HepG2 (cell line): ENCODE data around the gene CYP2J2. TPM values are rescaled to one million over a fixed set of nuclear protein-coding genes. Genes with fewer than 3 reads are reported as not detected.
A peak's percentile ranks its signal among the peaks of the same experiment; 100 is the strongest.

Experiments
- ATF1 ChIP-seq: IDR thresholded peaks from 2 replicates; pipeline ENCODE4 v1.6.1; 2016; ENCODE audit warnings: mild to moderate bottlenecking, control low read depth
- GATAD2A ChIP-seq: IDR thresholded peaks from 2 replicates; pipeline ENCODE4 v1.6.1; 2016
- GFI1 ChIP-seq: sonication (generic); formaldehyde crosslinking; IDR thresholded peaks from 2 replicates; pipeline ENCODE4 v1.5.0; 2020; ENCODE audit warnings: missing genetic modification reagents, mild to moderate bottlenecking, borderline replicate concordance
- HNF4G ChIP-seq, 2 experiments: sonication (generic) in 1 of 2; formaldehyde crosslinking in 1 of 2; IDR thresholded peaks; 2 replicates each; pipeline versions ENCODE4 v1.4.0 to v1.6.1; 2011 to 2020; ENCODE audit warnings: borderline replicate concordance in 2 of 2, low read depth in 2 of 2, mild to moderate bottlenecking in 2 of 2, low read length in 1 of 2, missing genetic modification reagents in 1 of 2, moderate library complexity in 1 of 2
- MTA3 ChIP-seq: sonication (generic); formaldehyde crosslinking; IDR thresholded peaks from 2 replicates; pipeline ENCODE4 v1.4.0; 2020; ENCODE audit warnings: missing genetic modification reagents
- NCOR1 ChIP-seq: fragments of 200-600 bp; sonication (generic); IDR thresholded peaks from 2 replicates; pipeline ENCODE4 v1.7.0; 2017; ENCODE audit warnings: antibody characterized with exemption, low read length, borderline replicate concordance
- NONO ChIP-seq, 2 experiments: fragments of 450-650 bp in 1 of 2; sonication (generic) in 1 of 2; formaldehyde crosslinking in 1 of 2; IDR thresholded peaks in 1 of 2; conservative IDR thresholded peaks in 1 of 2; 2 replicates each; pipeline versions ENCODE4 v1.6.1 to v1.8.0; 2017 to 2022; ENCODE audit warnings: mild to moderate bottlenecking in 1 of 2, missing genetic modification reagents in 1 of 2, moderate library complexity in 1 of 2
- NR2F2 ChIP-seq: IDR thresholded peaks from 2 replicates; pipeline ENCODE4 v1.6.1; 2012; ENCODE audit warnings: low read depth, inconsistent platforms, borderline replicate concordance
- TCF12 ChIP-seq, 2 experiments: fragments of 450-650 bp in 1 of 2; sonication (generic) in 1 of 2; formaldehyde crosslinking in 1 of 2; IDR thresholded peaks; 2 replicates each; pipeline versions ENCODE4 v1.6.1 to v1.8.0; 2017 to 2022; ENCODE audit warnings: antibody characterized with exemption in 1 of 2, mild to moderate bottlenecking in 1 of 2, missing genetic modification reagents in 1 of 2, moderate library complexity in 1 of 2
- ZNF34 ChIP-seq: sonication (generic); formaldehyde crosslinking; IDR thresholded peaks from 2 replicates; pipeline ENCODE4 v1.4.0; 2020; ENCODE audit warnings: mild to moderate bottlenecking, missing genetic modification reagents, borderline replicate concordance
- ZNF607 ChIP-seq: sonication (generic); formaldehyde crosslinking; IDR thresholded peaks from 2 replicates; pipeline ENCODE4 v1.5.1; 2020; ENCODE audit warnings: missing genetic modification reagents, mild to moderate bottlenecking, borderline replicate concordance
- ZNF772 ChIP-seq: sonication (generic); formaldehyde crosslinking; IDR thresholded peaks from 2 replicates; pipeline ENCODE4 v1.5.0; 2020; ENCODE audit warnings: mild to moderate bottlenecking, missing genetic modification reagents
- polyA plus RNA-seq, 8 experiments: library from polyadenylated mRNA; depleted of rRNA in 3 of 8; stranded (reverse) in 7 of 8; unstranded in 1 of 8; fragments of >200 nt; fragmentation: Illumina TruSeq in 4 of 8; extraction: Trizol in 4 of 8; gene quantifications; 2 replicates each; pipeline versions ENCODE4 v1.2.1 to v1.2.3, GENCODE V29; 2011 to 2016; ENCODE audit warnings: low read depth in 4 of 8, missing spikeins in 1 of 8, mixed read lengths in 1 of 8; ENCODE audit not compliant: insufficient read depth in 1 of 8
- total RNA-seq, 5 experiments: library from RNA; depleted of rRNA; stranded (reverse); fragments of >200 nt; fragmentation: Illumina TruSeq; extraction: Trizol; gene quantifications; 2 replicates each; pipeline ENCODE4 v1.2.3, GENCODE V29; 2016; ENCODE audit warnings: low read depth in 1 of 5
- TF ChIP-seq, protein P1 (sequence below): sonication (generic); formaldehyde crosslinking; IDR thresholded peaks from 2 replicates; pipeline ENCODE4 v1.5.0; 2020; ENCODE audit warnings: mild to moderate bottlenecking, missing genetic modification reagents
- TF ChIP-seq, protein P2 (sequence below): sonication (generic); formaldehyde crosslinking; IDR thresholded peaks from 2 replicates; pipeline ENCODE4 v1.4.0; 2020; ENCODE audit warnings: missing genetic modification reagents, borderline replicate concordance
- TF ChIP-seq, protein P3 (sequence below): sonication (generic); formaldehyde crosslinking; IDR thresholded peaks from 2 replicates; pipeline ENCODE4 v1.4.0; 2020; ENCODE audit warnings: missing genetic modification reagents
- TF ChIP-seq, protein P4 (sequence below): sonication (generic); formaldehyde crosslinking; IDR thresholded peaks from 2 replicates; pipeline ENCODE4 v1.5.1; 2020; ENCODE audit warnings: mild to moderate bottlenecking, missing genetic modification reagents, borderline replicate concordance

The CYP2J2 gene
- total and polyA plus RNA-seq, 2 of the 13 experiments (the other 11 are each of a cell fraction or from before 2014, with no cell fraction given), result 2.1 to 5.9 TPM

DNA sequence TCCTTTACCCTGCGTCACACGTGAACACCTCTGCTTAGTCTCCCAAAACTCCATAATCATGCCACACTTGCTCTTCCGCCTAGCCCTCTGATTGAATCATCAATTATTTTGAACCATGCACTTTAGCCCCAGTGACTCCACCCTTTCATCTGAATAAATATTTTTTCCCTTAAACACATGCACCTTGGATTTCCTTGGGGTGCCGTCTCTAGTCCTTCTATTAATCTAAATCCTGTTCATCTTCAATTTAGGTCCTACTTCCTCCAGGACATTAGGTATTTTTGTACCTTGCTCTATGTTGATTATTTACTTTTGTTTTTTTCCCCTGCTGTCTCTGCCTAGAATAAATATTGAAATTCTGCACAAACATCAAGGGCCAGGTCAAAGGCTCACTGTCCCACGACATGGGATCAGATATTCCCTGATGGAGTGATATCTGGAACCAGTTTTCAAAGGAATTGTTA, 9.8 kb upstream of the CYP2J2 start (continued):
- TF ChIP-seq, protein P1, sequence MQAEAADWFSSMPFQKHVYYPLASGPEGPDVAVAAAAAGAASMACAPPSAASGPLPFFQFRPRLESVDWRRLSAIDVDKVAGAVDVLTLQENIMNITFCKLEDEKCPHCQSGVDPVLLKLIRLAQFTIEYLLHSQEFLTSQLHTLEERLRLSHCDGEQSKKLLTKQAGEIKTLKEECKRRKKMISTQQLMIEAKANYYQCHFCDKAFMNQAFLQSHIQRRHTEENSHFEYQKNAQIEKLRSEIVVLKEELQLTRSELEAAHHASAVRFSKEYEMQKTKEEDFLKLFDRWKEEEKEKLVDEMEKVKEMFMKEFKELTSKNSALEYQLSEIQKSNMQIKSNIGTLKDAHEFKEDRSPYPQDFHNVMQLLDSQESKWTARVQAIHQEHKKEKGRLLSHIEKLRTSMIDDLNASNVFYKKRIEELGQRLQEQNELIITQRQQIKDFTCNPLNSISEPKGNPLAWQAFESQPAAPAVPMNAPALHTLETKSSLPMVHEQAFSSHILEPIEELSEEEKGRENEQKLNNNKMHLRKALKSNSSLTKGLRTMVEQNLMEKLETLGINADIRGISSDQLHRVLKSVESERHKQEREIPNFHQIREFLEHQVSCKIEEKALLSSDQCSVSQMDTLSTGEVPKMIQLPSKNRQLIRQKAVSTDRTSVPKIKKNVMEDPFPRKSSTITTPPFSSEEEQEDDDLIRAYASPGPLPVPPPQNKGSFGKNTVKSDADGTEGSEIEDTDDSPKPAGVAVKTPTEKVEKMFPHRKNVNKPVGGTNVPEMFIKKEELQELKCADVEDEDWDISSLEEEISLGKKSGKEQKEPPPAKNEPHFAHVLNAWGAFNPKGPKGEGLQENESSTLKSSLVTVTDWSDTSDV (CRISPR knock-in tag), result no peak
- TF ChIP-seq TCF12 (IDR thresholded peaks at IDR 0.05) (no peak), TCF12 (CRISPR knock-in tag; IDR thresholded peaks at IDR 0.05) (no peak), NR2F2 (peak; percentile 96), NONO (IDR thresholded peaks at IDR 0.05) (no peak), NONO (CRISPR knock-in tag; conservative IDR thresholded peaks at IDR 0.05) (peak; percentile 40; the same call in 1 of the 2 replicates), MTA3 (CRISPR knock-in tag) (no peak), ZNF772 (CRISPR knock-in tag) (peak; percentile 56; the same call in 1 of the 2 replicates), NCOR1 (peak; percentile 94), HNF4G (IDR thresholded peaks at IDR 0.05; ENCODE audit: borderline replicate concordance, low read depth, low read length) (no peak; the same call in 1 of the 2 replicates), HNF4G (CRISPR knock-in tag; IDR thresholded peaks at IDR 0.05; ENCODE audit: borderline replicate concordance, low read depth) (peak; percentile 69; the same call in 1 of the 2 replicates), ZNF607 (CRISPR knock-in tag) (peak; percentile 72; the same call in 1 of the 2 replicates), ZNF34 (CRISPR knock-in tag) (no peak), ATF1 (no peak; the same call in 1 of the 2 replicates), GFI1 (CRISPR knock-in tag) (peak; percentile 54; the same call in 1 of the 2 replicates), GATAD2A (CRISPR knock-in tag) (peak; percentile 74; the same call in 1 of the 2 replicates)
- TF ChIP-seq, protein P2, sequence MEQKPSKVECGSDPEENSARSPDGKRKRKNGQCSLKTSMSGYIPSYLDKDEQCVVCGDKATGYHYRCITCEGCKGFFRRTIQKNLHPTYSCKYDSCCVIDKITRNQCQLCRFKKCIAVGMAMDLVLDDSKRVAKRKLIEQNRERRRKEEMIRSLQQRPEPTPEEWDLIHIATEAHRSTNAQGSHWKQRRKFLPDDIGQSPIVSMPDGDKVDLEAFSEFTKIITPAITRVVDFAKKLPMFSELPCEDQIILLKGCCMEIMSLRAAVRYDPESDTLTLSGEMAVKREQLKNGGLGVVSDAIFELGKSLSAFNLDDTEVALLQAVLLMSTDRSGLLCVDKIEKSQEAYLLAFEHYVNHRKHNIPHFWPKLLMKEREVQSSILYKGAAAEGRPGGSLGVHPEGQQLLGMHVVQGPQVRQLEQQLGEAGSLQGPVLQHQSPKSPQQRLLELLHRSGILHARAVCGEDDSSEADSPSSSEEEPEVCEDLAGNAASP (CRISPR knock-in tag), result 0 out of 2 replicates have a peak, but pooled peaks have one; percentile 34
- TF ChIP-seq, protein P3, sequence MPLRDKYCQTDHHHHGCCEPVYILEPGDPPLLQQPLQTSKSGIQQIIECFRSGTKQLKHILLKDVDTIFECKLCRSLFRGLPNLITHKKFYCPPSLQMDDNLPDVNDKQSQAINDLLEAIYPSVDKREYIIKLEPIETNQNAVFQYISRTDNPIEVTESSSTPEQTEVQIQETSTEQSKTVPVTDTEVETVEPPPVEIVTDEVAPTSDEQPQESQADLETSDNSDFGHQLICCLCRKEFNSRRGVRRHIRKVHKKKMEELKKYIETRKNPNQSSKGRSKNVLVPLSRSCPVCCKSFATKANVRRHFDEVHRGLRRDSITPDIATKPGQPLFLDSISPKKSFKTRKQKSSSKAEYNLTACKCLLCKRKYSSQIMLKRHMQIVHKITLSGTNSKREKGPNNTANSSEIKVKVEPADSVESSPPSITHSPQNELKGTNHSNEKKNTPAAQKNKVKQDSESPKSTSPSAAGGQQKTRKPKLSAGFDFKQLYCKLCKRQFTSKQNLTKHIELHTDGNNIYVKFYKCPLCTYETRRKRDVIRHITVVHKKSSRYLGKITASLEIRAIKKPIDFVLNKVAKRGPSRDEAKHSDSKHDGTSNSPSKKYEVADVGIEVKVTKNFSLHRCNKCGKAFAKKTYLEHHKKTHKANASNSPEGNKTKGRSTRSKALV (CRISPR knock-in tag), result peak; percentile 39; the same call in 1 of the 2 replicates
- TF ChIP-seq, protein P4, sequence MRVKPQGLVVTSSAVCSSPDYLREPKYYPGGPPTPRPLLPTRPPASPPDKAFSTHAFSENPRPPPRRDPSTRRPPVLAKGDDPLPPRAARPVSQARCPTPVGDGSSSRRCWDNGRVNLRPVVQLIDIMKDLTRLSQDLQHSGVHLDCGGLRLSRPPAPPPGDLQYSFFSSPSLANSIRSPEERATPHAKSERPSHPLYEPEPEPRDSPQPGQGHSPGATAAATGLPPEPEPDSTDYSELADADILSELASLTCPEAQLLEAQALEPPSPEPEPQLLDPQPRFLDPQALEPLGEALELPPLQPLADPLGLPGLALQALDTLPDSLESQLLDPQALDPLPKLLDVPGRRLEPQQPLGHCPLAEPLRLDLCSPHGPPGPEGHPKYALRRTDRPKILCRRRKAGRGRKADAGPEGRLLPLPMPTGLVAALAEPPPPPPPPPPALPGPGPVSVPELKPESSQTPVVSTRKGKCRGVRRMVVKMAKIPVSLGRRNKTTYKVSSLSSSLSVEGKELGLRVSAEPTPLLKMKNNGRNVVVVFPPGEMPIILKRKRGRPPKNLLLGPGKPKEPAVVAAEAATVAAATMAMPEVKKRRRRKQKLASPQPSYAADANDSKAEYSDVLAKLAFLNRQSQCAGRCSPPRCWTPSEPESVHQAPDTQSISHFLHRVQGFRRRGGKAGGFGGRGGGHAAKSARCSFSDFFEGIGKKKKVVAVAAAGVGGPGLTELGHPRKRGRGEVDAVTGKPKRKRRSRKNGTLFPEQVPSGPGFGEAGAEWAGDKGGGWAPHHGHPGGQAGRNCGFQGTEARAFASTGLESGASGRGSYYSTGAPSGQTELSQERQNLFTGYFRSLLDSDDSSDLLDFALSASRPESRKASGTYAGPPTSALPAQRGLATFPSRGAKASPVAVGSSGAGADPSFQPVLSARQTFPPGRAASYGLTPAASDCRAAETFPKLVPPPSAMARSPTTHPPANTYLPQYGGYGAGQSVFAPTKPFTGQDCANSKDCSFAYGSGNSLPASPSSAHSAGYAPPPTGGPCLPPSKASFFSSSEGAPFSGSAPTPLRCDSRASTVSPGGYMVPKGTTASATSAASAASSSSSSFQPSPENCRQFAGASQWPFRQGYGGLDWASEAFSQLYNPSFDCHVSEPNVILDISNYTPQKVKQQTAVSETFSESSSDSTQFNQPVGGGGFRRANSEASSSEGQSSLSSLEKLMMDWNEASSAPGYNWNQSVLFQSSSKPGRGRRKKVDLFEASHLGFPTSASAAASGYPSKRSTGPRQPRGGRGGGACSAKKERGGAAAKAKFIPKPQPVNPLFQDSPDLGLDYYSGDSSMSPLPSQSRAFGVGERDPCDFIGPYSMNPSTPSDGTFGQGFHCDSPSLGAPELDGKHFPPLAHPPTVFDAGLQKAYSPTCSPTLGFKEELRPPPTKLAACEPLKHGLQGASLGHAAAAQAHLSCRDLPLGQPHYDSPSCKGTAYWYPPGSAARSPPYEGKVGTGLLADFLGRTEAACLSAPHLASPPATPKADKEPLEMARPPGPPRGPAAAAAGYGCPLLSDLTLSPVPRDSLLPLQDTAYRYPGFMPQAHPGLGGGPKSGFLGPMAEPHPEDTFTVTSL (CRISPR knock-in tag), result peak; percentile 98; the same call in 1 of the 2 replicates
